Measurements from ENCODE around the gene HPS4.

DNA sequence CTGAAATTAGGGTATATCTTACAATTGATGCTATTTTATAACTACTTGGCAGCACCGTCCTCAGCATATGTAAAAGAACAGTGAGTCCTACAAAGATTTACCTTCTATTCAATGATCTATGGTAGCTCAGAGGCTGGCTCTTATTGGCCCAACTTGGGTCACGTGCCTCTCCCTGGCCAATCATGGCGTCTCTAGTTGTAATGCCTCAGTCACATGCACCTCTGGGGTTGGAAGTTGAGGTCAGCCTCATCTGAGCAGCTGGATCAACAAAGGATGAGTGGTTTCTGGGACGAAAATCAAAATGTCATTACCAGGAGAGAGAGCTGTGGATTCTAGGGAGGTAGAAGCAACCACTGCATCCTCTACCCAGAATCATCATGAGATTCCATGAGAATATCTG, 77.5 kb downstream of the HPS4 start:
- TF ChIP-seq POLR2A (IDR thresholded peaks at IDR 0.05): no peak
- TF ChIP-seq, protein P1, sequence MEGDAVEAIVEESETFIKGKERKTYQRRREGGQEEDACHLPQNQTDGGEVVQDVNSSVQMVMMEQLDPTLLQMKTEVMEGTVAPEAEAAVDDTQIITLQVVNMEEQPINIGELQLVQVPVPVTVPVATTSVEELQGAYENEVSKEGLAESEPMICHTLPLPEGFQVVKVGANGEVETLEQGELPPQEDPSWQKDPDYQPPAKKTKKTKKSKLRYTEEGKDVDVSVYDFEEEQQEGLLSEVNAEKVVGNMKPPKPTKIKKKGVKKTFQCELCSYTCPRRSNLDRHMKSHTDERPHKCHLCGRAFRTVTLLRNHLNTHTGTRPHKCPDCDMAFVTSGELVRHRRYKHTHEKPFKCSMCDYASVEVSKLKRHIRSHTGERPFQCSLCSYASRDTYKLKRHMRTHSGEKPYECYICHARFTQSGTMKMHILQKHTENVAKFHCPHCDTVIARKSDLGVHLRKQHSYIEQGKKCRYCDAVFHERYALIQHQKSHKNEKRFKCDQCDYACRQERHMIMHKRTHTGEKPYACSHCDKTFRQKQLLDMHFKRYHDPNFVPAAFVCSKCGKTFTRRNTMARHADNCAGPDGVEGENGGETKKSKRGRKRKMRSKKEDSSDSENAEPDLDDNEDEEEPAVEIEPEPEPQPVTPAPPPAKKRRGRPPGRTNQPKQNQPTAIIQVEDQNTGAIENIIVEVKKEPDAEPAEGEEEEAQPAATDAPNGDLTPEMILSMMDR (IDR thresholded peaks at IDR 0.05): no peak
